HG02642 (cell line): ENCODE data around the gene ILK.

ENCODE experiments used
- ATAC-seq: cut with Tn5 transposase; IDR thresholded peaks from one replicate; pipeline ENCODE4 v1.9.1; 2021; ENCODE audit warnings: mild to moderate bottlenecking; ENCODE audit not compliant: unreplicated experiment, poor library complexity

Gene ILK

DNA sequence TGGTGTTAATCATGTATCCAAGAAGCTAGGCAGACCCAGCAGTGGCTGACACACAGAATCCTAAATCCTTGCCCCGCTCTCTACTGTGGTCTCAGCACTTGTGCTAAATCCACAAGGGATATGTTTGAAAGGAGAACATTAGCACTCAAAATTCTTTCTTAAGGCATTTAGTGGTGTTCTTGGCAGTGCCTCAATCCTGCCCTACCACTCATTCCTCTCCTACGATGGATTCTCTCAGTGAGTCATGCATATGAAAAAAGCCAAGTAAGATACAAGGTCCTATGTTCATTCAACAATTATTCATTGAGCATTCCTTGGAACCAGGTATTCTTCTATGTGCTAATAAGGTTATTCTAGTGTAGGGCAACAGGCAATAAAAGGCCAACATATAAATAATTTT lies 31.4 kb upstream of the ILK start:
- ATAC-seq, result no peak

DNA sequence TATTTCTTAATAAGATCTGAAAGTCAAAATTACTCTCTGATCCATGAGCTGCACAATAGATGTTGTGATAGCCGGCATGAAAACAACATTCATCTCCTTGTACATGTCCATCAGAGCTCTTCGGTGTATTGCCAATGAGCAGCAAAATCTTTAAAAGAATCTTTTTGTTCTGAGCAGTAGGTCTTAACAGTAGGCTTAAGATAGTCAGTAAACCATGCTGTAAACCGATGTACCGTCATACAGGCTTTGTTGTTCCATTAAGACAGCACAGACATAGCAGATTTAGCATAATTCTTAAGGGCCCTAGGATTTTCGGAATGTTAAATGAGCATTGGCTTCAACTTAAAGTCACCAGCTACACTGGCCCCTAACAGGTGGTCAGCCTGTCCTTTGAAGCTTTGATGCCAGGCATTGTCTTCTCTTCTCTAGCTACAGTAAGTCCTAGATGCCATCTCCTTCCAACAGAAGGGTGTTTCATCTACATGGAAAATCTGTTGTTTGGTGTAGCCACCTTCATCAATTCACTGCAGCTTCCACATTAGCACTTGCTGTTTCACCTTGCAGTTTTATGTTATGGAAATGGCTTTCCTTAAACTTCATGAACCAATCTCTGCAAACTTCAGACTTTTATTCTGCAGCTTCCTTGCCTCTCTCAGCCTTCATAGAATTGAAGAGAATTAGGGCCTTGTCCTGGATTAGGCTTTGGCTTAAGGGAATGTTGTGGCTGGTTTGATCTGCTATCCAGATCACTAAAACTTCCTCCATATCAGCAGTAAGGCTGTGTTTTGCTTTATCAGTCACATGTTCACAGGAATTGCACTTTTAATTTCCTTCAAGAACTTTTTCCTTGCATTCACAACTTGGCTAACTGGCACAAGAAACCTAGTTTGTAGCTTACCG lies 28.5 kb upstream of the ILK start:
- ATAC-seq, result no peak

- no peak for ATAC-seq
These were observed 26.9 kb upstream of the ILK start for GRCh38 chr11:6576471-6577373.

- ATAC-seq, result no peak
These were observed 25.4 kb upstream of the ILK start for GRCh38 chr11:6578134-6578533.

GRCh38 chr11:6579681-6580080 lies 23.9 kb upstream of the ILK start:
- no peak for ATAC-seq

GRCh38 chr11:6583584-6583983 lies 20.0 kb upstream of the ILK start:
- ATAC-seq, result no peak

DNA sequence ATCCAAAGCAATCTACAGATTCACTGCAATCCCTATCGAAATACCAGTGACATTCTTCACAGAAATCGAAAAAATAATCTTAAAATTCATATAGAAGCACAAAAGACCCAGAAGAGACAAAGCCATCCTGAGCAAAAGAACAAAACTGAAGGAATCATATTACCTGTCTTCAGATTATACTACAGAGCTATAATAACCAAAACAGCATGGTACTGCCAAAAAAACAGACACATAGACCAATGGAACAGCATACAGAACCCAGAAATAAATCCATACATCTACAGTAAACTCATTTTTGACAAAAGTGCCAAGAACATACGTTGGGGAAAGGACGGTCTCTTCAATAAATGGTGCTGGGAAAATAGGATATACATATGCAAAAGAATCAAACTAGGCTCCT lies 19.0 kb upstream of the ILK start:
- ATAC-seq, result no peak

- ATAC-seq, result no peak
These were observed 16.9 kb upstream of the ILK start for GRCh38 chr11:6586434-6587359.

DNA sequence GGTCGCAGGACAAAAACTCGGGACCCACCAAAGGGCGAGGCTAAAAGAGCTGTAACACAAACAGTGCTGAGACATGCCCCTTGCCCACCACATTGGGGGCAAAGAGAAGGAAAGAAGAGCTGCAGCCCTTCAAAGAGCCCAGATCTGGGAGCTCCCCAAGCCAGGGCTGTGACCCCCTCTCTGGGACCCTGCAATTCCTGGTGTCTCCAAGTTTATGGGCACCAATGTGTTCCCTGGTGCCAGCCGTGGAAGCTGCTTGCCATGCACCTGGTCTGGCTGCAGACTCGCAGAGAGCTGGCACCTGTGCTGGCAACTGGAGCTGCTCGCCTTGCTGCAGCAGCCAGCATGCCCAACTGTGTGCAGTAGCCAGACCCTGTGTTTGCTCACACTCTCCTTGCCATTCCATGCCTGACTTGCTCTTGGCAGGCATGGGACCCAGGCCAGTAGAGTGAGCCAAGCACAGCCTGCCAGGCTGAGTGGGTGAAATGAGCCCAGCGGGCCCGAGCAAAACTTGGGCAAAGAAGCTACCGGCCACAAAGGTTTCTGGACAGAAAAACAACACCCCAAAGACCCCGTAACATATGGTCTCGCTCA lies 16.1 kb upstream of the ILK start:
- no peak for ATAC-seq

GRCh38 chr11:6588018-6588417 lies 15.6 kb upstream of the ILK start:
- no peak for ATAC-seq

DNA sequence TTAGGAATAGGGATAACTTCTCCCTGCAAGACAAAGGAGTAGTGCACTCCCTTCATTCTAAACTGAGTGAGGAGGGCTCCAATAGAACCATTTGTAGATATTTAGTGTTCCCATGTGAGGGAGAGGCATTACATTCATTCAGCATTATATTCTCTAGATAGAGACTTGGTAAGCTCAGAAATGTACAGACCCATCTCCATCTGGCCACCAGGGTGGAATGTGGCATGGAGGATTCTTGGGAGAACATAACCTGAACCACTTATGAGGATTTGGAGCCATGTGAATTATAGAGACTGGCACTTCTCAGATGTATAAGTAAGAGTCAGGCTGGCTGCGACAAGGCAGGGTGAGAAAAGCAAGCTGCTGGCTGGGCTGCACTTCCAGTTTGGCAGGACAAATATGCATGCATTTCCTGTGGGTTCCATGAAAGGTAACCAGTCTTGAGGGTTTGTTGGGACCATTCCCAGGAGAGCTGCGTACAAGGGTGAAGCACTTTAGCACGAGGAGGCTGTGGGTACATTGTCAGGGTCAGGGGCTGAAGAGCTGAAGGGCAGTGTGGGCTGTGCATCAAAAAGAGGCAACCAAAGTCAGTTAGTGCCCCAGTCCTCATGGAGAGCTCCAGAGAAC lies 9.3 kb upstream of the ILK start:
- no peak for ATAC-seq

- ATAC-seq, result no peak
These were observed 7.2 kb upstream of the ILK start for GRCh38 chr11:6596239-6596877.

GRCh38 chr11:6598555-6598954 lies 5.0 kb upstream of the ILK start:
- no peak for ATAC-seq

GRCh38 chr11:6599449-6599848 lies 4.1 kb upstream of the ILK start:
- no peak for ATAC-seq

- ATAC-seq, result no peak
These were observed 3.6 kb upstream of the ILK start for GRCh38 chr11:6599881-6600390.

- no peak for ATAC-seq
These were observed 2.5 kb upstream of the ILK start for GRCh38 chr11:6601041-6601461.

DNA sequence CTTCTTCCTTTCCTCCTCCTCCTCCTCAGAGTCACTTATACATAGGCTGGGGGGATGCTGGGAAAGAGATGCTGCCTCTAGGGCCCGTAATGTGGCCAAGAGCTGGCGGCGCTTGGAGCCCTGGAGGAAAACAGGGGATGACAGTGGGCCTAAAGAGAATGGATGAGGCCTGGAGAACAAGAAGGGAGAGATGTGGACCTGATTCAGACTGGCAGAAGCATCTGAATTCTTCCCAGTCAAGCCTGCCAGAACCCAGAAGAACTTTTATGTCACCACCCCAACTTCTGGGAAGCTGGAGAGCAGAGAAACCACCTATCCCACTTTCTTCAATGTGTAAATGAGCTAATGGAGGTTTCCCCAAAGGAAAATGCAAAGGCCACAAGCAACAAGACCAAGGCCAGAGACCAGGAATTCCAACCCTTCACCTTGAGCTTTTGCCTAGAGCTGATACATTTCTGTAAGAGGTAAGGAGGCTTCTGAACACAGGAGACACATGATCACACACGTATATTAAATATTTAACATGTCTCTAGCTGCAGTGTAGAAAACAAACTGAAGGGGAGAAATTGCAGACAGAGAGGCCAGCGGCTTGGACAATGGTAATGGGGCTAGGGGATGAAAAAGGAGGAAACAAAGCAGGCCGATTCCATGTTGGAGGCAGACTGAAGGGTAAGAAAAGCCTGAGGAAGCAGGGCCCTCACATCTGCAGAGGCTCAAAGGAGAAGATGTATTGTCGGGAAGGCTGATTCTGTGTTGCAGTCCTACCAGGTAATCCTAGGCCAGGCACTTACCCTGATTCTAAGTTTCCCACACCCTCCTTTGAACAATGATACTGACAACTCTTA lies 1.3 kb upstream of the ILK start:
- ATAC-seq, result no peak

GRCh38 chr11:6604081-6604626 lies 580 bp downstream of the ILK start:
- ATAC-seq, result peak; percentile 42
